ENCODE data around the gene STN1. TPM values are rescaled to one million over a fixed set of nuclear protein-coding genes. Genes with fewer than 3 reads are reported as not detected.
A peak's percentile ranks its signal among the peaks of the same experiment; 100 is the strongest.

Gene STN1
- total RNA-seq, 1 experiment from 2014 or later, result 14.3 TPM

DNA sequence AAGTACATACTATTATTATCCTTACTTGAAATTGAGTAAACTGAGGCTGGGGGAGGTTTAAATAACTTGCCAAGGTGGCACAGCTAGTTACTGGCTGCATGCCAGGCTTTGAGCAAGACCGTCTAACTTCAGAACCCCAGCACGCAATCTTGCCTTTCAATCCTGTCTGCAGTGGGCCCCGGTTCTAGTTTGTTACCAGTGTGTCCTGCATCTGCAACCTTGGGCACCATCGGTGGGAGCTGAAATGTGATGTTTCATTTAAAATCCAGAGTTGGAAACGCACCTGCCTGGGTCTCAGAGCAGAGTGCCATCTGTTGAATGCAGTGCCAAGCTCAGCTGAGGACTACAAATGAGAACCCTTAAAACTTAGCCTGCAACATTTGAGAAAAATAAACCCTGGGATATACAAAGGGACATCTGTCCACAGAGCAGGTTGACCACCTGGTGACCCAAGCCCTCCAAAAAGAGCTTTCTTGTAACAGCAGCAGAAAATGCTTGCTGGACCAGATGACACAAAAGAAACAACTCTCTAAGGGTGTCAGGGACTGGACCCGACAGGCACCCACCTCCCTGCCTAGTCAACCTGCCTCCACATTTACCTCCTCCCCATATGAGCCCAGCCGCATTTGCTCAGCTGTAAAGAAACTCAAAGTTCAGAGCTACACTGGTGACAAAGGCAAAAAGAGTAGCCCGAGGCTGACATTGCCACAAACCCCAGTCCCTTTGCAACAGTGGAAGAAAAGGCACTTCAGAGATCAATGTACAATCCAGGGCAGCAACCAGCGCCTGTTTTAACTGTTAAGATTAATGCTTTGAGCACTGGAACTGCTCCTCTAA is 64.3 kb downstream of the STN1 start:
- Histone ChIP-seq H3K4me3 (ENCODE audit: low read depth, low read length, poor library complexity, severe bottlenecking) (peak overlapping the region; percentile 73), H3K4me1 (ENCODE audit: insufficient read depth, low read length, poor library complexity, severe bottlenecking) (peaks cover 37% of the 10 kb centered on the region), H3K36me3 (ENCODE audit: insufficient read depth, low read length, poor library complexity, severe bottlenecking) (peaks cover 6% of the 10 kb centered on the region), H3K27me3 (replicated peaks; ENCODE audit: insufficient read depth, low read depth, low read length, poor library complexity) (no peaks in the 10 kb centered on the region), H3K27ac (ENCODE audit: low read depth, low read length, poor library complexity, severe bottlenecking) (peak overlapping the region; percentile 67), H3K9me3 (ENCODE audit: low read depth, low read length, poor library complexity, severe bottlenecking) (no peaks in the 10 kb centered on the region)
- intact Hi-C loops (cut with micrococcal nuclease; ENCODE audit: unreplicated experiment), result loop anchor here (2.0 kb wide), 1 partner anchor 57 kb away; no protein-coding TSS in a partner anchor
- BruUV-seq (replicated peaks), result no TSS peak
- ChIA-PET CTCF (interaction anchor here (0.6 kb wide), 1 partner anchor 57 kb away, joined by 10 read pairs; no protein-coding TSS in a partner anchor), POLR2A (ENCODE audit: low non-redundant PET) (no interaction called here)
- TF ChIP-seq EZH2 (IDR thresholded peaks at IDR 0.05; ENCODE audit: borderline replicate concordance, low read depth, low read length, poor library complexity, severe bottlenecking) (no peak), CTCF (conservative IDR thresholded peaks at IDR 0.05; ENCODE audit: low read depth, low read length) (no peak)
- no peak for DNase-seq (ENCODE audit: low spot score)

GRCh38 chr10:103852856-103853255 is 65.1 kb downstream of the STN1 start:
- H3K27ac ChIP-seq (ENCODE audit: low read depth, low read length, poor library complexity, severe bottlenecking), result no peak overlapping the region
- BruUV-seq (replicated peaks), result no TSS peak
- TF ChIP-seq CTCF (conservative IDR thresholded peaks at IDR 0.05; ENCODE audit: low read depth, low read length), result no peak
- TF ChIP-seq EZH2 (IDR thresholded peaks at IDR 0.05; ENCODE audit: borderline replicate concordance, low read depth, low read length, poor library complexity, severe bottlenecking), result no peak
- peak overlapping the region; percentile 73 for H3K4me3 ChIP-seq (ENCODE audit: low read depth, low read length, poor library complexity, severe bottlenecking)
- ChIA-PET POLR2A (ENCODE audit: low non-redundant PET) (no interaction called here), CTCF (no interaction called here)
- peaks cover 37% of the 10 kb centered on the region for H3K4me1 ChIP-seq (ENCODE audit: insufficient read depth, low read length, poor library complexity, severe bottlenecking)
- no peaks in the 10 kb centered on the region for H3K27me3 ChIP-seq (replicated peaks; ENCODE audit: insufficient read depth, low read depth, low read length, poor library complexity)
- H3K36me3 ChIP-seq (ENCODE audit: insufficient read depth, low read length, poor library complexity, severe bottlenecking), result peaks cover 6% of the 10 kb centered on the region
- intact Hi-C loops (cut with micrococcal nuclease; ENCODE audit: unreplicated experiment), result loop anchor here (2.0 kb wide), 1 partner anchor 56 kb away; no protein-coding TSS in a partner anchor
- DNase-seq (ENCODE audit: low spot score), result no peak
- no peaks in the 10 kb centered on the region for H3K9me3 ChIP-seq (ENCODE audit: low read depth, low read length, poor library complexity, severe bottlenecking)

GRCh38 chr10:103852189-103852711 is 65.7 kb downstream of the STN1 start:
- peaks cover 6% of the 10 kb centered on the region for H3K36me3 ChIP-seq (ENCODE audit: insufficient read depth, low read length, poor library complexity, severe bottlenecking)
- CTCF ChIA-PET, result no interaction called here
- POLR2A ChIA-PET (ENCODE audit: low non-redundant PET), result interaction anchor here (0.7 kb wide), 1 partner anchor 94 kb away, joined by 3 read pairs; no protein-coding TSS in a partner anchor
- no TSS peak for BruUV-seq (replicated peaks)
- no peaks in the 10 kb centered on the region for H3K27me3 ChIP-seq (replicated peaks; ENCODE audit: insufficient read depth, low read depth, low read length, poor library complexity)
- no peak for TF ChIP-seq CTCF (conservative IDR thresholded peaks at IDR 0.05; ENCODE audit: low read depth, low read length)
- H3K27ac ChIP-seq (ENCODE audit: low read depth, low read length, poor library complexity, severe bottlenecking), result no peak overlapping the region
- no peaks in the 10 kb centered on the region for H3K9me3 ChIP-seq (ENCODE audit: low read depth, low read length, poor library complexity, severe bottlenecking)
- peak overlapping the region; percentile 13 for H3K4me3 ChIP-seq (ENCODE audit: low read depth, low read length, poor library complexity, severe bottlenecking)
- DNase-seq (ENCODE audit: low spot score), result no peak
- peaks cover 37% of the 10 kb centered on the region for H3K4me1 ChIP-seq (ENCODE audit: insufficient read depth, low read length, poor library complexity, severe bottlenecking)
- intact Hi-C loops (cut with micrococcal nuclease; ENCODE audit: unreplicated experiment), result loop anchor here (2.0 kb wide), 1 partner anchor 55 kb away; no protein-coding TSS in a partner anchor

Data from A673 (cell line).